Esophagus (tissue), 2 donors: ENCODE data around the gene S100A9. TPM values are rescaled to one million over a fixed set of nuclear protein-coding genes. Genes with fewer than 3 reads are reported as not detected.
A peak's percentile ranks its signal among the peaks of the same experiment; 100 is the strongest.
"Not testable (repeated sequence)": the region's sequence is repeated elsewhere in the genome, so short reads cannot be mapped to it uniquely, and the experiment has no call there.

Experiments
- H3K27ac ChIP-seq, 2 donors: one replicate each; pipeline ENCODE4 v1.5.1; 2013; ENCODE audit warnings: low read depth in 2 of 2, mild to moderate bottlenecking in 2 of 2, inconsistent platforms in 1 of 2, low read length in 1 of 2, moderate library complexity in 1 of 2
- H3K27me3 ChIP-seq, 2 donors: one replicate each; pipeline ENCODE4 v1.6.1; 2013; ENCODE audit warnings: low read length in 2 of 2, control low read depth in 1 of 2, mild to moderate bottlenecking in 1 of 2; ENCODE audit not compliant: insufficient read depth in 2 of 2, control insufficient read depth in 1 of 2
- H3K36me3 ChIP-seq, 2 donors: one replicate each; pipeline ENCODE4 v1.6.1; 2013; ENCODE audit warnings: low read length in 1 of 2; ENCODE audit not compliant: control insufficient read depth in 2 of 2, insufficient read depth in 2 of 2
- H3K4me1 ChIP-seq, 2 donors: one replicate each; pipeline ENCODE4 v1.6.1; 2013; ENCODE audit warnings: low read length in 1 of 2; ENCODE audit not compliant: control insufficient read depth in 2 of 2, insufficient read depth in 2 of 2
- H3K4me3 ChIP-seq, 2 donors: one replicate each; pipeline ENCODE4 v1.5.1; 2013; ENCODE audit warnings: low read length in 2 of 2, mild to moderate bottlenecking in 2 of 2, low read depth in 1 of 2, moderate library complexity in 1 of 2
- H3K9me3 ChIP-seq, 2 donors: one replicate each; pipeline ENCODE4 v1.6.1; 2013; ENCODE audit warnings: mild to moderate bottlenecking in 2 of 2, low read depth in 1 of 2, low read length in 1 of 2, moderate library complexity in 1 of 2; ENCODE audit not compliant: control insufficient read depth in 2 of 2, insufficient read depth in 1 of 2
- WGBS, 2 donors: extraction: QIAGEN DNeasy Blood & Tissue Kit; methylation state at CpG; one replicate each; pipeline ENCODE4 v1.1.7; 2013; 5-methylcytosine and 5-hydroxymethylcytosine counted together
- polyA plus RNA-seq, 2 donors: library from polyadenylated mRNA; stranded (reverse); fragments of 200-250 nt; gene quantifications; one replicate each; pipeline ENCODE4 v1.2.3, GENCODE V29; 2013
- donor health status: healthy with polysubstance abuse.
- donor health status: Bipolar disorder and iron deficiency.

Gene S100A9
- polyA plus RNA-seq, 2 donors = 47,233 to 60,368 TPM

- Histone ChIP-seq H3K9me3 (peaks cover 0 to 5% of the 10 kb centered on the region in 2 donors), H3K4me3 (no peak overlapping the region), H3K27ac (peak overlapping the region in 1 of 2 donors; percentile 27), H3K4me1 (peaks cover 0 to 3% of the 10 kb centered on the region in 2 donors), H3K27me3 (no peaks in the 10 kb centered on the region), H3K36me3 (no peaks in the 10 kb centered on the region)
- 56 to 66% methylated on average over 5 of the region's 5 CpGs for WGBS, 2 donors
Measured at GRCh38 chr1:153400244-153400643, 42.6 kb downstream of the S100A9 start.

DNA sequence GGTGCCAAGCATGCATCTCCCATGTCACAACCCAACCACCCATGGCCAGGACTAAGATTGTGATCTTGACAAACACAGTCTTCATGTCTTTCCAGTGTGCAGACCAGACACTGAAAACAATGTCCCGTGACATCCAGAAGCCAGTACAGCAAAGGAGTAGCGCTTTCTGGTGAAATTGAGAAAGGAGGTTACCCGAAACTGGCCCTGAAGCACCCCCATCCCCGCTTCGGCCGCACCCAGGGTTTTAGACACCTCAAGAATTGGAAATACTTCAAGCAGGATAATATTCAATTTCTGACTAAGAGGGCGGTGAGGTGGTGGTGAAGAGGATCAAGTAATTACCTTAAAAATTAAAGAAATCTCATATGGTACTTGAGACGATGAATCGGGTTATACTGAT lies 43.8 kb downstream of the S100A9 start:
- H3K4me1 ChIP-seq = no peaks in the 10 kb centered on the region
- H3K27ac ChIP-seq = no peak overlapping the region
- no peak overlapping the region for H3K4me3 ChIP-seq
- peaks cover 0 to 4% of the 10 kb centered on the region in 2 donors for H3K9me3 ChIP-seq
- H3K27me3 ChIP-seq = no peaks in the 10 kb centered on the region
- no peaks in the 10 kb centered on the region for H3K36me3 ChIP-seq
- WGBS, 2 donors = 88% methylated on average over 9 of the region's 9 CpGs

DNA sequence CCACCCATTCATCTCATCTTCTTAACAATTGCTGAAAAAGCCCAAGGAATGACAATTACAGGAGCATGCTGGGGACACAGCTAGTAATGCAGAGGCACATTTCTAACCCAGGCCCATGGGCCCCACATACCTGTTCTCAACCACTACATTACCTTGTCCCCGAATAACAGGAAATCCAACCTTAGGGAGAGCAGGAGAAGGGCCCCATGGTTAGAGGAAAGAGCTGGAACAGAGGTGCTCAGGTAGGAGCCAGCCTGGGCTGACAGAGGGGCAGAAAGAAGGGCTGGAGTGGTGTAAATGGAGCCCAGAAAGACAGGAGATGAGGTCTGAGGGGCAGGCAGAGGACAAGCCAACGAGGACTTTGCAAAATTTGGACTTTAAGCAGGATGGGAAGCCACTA lies 44.6 kb downstream of the S100A9 start:
- Histone ChIP-seq H3K9me3 (peaks cover 0 to 3% of the 10 kb centered on the region in 2 donors), H3K27me3 (no peaks in the 10 kb centered on the region)
- 55 to 63% methylated on average over 2 of the region's 2 CpGs for WGBS, 2 donors

DNA sequence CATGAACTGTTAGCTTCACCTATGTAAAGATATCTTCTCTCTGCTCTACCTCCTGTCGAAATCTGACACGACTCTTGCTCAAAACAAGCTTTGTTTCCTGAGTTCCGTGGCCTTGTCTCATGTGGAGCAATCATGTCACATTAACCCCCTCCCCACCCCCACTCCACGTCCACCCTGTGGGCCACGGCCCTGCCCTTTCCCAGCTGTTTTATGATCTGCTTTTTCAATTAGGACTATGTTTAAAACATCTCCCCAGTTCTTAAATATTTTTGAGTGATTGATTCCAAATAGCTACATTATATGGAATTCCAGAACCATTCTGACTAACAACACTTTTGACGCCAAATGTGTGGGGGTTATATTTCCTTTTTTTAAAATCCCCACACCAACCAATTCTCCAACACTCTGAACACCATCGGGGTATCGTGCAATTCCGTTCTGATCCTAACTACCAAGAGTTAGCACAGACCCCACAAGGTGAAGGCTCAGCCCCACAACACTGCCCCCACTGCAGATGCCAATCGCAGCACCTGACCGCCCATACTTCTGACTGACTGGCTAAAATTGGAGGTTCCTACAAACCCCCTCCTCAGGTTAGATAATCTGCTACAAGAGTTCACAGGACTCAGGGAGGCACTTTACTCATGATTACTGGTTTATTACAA lies 45.9 kb downstream of the S100A9 start:
- H3K9me3 ChIP-seq = peaks cover 0 to 3% of the 10 kb centered on the region in 2 donors
- no peak overlapping the region for H3K4me3 ChIP-seq
- peaks cover 0 to 4% of the 10 kb centered on the region in 2 donors for H3K4me1 ChIP-seq
- H3K27ac ChIP-seq = no peak overlapping the region
- H3K36me3 ChIP-seq = no peaks in the 10 kb centered on the region
- 85 to 87% methylated on average over 11 of the region's 11 CpGs for WGBS, 2 donors
- H3K27me3 ChIP-seq = no peaks in the 10 kb centered on the region

More for the DNA sequence above, 44.6 kb downstream of the S100A9 start:
- Histone ChIP-seq H3K4me3 (no peak overlapping the region), H3K36me3 (no peaks in the 10 kb centered on the region), H3K4me1 (peaks cover 0 to under 1% of the 10 kb centered on the region in 2 donors), H3K27ac (no peak overlapping the region)

DNA sequence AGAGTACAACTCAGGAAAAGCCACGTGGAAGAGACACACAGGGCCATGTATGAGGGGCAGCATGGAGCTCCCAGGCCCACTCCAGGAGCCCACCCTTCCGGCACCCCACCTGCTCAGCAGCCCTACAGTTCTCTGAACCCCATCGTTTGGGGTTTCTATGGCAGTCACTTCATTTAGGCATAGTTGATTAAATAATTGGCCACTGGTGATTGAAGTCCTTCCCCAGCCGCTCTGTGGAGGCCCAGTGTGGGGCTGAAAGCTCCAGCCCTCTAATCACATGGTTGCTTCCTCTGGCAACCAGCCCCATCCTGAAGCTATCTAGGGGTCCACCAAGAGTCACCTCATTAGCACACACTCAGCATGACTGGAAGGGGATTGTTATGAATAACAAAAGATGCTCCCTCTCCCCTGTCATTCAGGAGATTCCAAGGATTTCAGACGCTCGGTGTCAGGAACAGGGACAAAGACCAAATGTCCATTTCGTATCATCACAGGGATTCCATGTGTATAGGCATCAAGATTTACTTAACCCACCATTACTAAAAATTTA lies 46.5 kb downstream of the S100A9 start:
- Histone ChIP-seq H3K9me3 (peaks cover 0 to 3% of the 10 kb centered on the region in 2 donors), H3K27ac (no peak overlapping the region), H3K36me3 (no peaks in the 10 kb centered on the region), H3K4me1 (peaks cover 0 to 4% of the 10 kb centered on the region in 2 donors), H3K27me3 (no peaks in the 10 kb centered on the region), H3K4me3 (no peak overlapping the region)
- WGBS, 2 donors = 71 to 79% methylated on average over 7 of the region's 7 CpGs

DNA sequence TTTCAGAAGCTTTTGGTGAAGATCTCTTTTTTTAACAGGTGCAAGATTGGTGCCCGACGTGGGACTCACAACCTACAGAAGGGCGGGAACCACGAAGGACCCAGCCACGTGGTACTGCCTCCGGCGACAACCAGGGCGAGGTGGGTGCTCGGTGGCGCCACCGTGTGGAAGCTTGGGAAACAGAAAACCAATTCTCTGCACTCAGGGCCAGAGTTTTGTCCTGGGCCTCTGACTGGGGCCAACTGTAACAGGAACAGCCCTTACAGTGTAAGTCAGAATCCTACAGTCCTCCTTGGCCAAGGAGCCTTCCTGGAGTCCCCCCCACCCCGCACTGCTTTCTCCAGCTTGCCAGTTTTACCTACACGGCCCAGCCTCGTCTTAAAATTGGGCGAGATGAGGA lies 47.1 kb downstream of the S100A9 start:
- Histone ChIP-seq H3K36me3 (no peaks in the 10 kb centered on the region), H3K4me3 (no peak overlapping the region), H3K4me1 (peaks cover 0 to 4% of the 10 kb centered on the region in 2 donors), H3K9me3 (peaks cover 0 to 3% of the 10 kb centered on the region in 2 donors), H3K27ac (no peak overlapping the region), H3K27me3 (no peaks in the 10 kb centered on the region)
- 38% methylated on average over 15 of the region's 15 CpGs for WGBS, 2 donors

GRCh38 chr1:153405825-153406599 lies 48.4 kb downstream of the S100A9 start:
- H3K9me3 ChIP-seq, H3K27me3 ChIP-seq, H3K4me1 ChIP-seq, H3K36me3 ChIP-seq, H3K4me3 ChIP-seq, H3K27ac ChIP-seq: not testable (repeated sequence)
- 79 to 85% methylated on average over 6 of the region's 6 CpGs for WGBS, 2 donors

DNA sequence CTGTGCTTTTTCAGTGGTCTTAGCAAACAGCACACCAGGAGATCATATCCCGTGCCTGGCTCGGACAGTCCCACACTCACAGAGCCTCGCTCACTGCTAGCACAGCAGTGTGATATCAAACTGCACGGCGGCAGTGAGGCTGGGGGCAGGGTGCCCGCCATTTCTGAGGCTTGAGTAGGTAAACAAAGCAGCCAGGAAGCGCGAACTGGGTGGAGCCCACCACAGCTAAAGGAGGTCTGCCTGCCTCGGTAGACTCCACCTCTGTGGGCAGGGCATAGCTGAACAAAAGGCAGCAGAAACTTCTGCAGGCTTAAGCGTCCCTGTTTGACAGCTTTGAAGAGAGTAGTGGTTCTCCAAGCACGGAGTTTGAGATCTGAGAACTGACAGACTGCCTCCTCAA lies 49.6 kb downstream of the S100A9 start:
- H3K4me3 ChIP-seq, H3K4me1 ChIP-seq, H3K36me3 ChIP-seq, H3K27me3 ChIP-seq, H3K27ac ChIP-seq, H3K9me3 ChIP-seq: not testable (repeated sequence)
- 56 to 61% methylated on average over 11 of the region's 11 CpGs for WGBS, 2 donors
